Measurements from ENCODE around the gene TIGD3. TPM values are rescaled to one million over a fixed set of nuclear protein-coding genes. Genes with fewer than 3 reads are reported as not detected.

The TIGD3 gene
- total and polyA plus RNA-seq, 5 donors from 2014 or later, result 0.19 to 0.90 (median 0.37) TPM

DNA sequence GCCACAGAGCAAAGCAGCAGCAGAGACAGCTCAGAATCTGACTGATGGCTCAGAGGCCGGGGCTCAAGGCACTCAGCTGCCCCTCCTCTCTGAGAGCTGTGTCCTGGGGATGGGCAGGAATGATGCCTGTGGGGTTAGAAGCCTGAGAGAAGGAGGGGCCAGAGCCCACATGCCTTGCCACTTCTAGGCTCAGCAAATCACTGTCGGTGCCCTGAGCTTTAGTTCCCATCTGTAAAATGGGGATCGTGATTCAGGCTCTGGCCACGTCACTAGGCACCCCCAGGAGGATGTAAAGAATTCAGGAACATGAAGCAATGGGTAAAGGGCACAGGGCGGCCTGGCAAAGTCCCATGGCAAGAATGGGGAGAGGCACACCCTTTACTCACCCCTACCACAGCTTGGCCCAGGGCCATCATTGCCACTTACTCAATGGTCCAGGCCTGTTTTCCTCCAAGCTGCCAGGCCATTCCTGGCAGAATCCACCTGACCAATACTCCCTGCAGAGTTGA is 43.3 kb upstream of the TIGD3 start:
- H3K4me3 ChIP-seq (ENCODE audit: low read depth, low read length), result no peak overlapping the region
- DNase-seq (no peak), ATAC-seq (ENCODE audit: low read depth in 2 of 2) (no peak)
- no peaks in the 10 kb centered on the region for H3K27me3 ChIP-seq (ENCODE audit: control insufficient read depth, insufficient read depth, low read length)
- H3K9me3 ChIP-seq (ENCODE audit: control insufficient read depth in 2 of 2, low read length in 2 of 2), result no peaks in the 10 kb centered on the region
- Mint-ChIP-seq H3K4me1 (peaks cover 0 to 10% (median 7%) of the 10 kb centered on the region in 4 donors), H3K36me3 (no peaks in the 10 kb centered on the region), H3K9me3 (no peaks in the 10 kb centered on the region), H3K4me3 (peak overlapping the region in 1 of 4 donors; percentile 61), H3K27me3 (peaks cover 13% of the 10 kb centered on the region), H3K27ac (peak overlapping the region in 1 of 3 donors; percentile 60)
- no peak overlapping the region for H3K27ac ChIP-seq (ENCODE audit: insufficient read depth, low read length, poor library complexity, severe bottlenecking)
- H3K36me3 ChIP-seq (ENCODE audit: control insufficient read depth, insufficient read depth, low read length), result no peaks in the 10 kb centered on the region
- H3K4me1 ChIP-seq (ENCODE audit: control insufficient read depth, insufficient read depth, low read length, poor library complexity, severe bottlenecking), result peaks cover 18% of the 10 kb centered on the region

GRCh38 chr11:65314501-65315203 is 39.9 kb upstream of the TIGD3 start, which contains the start of gene CDC42EP2:
TSS of gene CDC42EP2 (plus strand) at chr11:65314866. CDS start at chr11:65320899, 6,033 bp downstream.
- peaks cover 0 to 12% (median 5%) of the 10 kb centered on the region in 4 donors for H3K4me1 Mint-ChIP-seq
- Histone ChIP-seq H3K4me3 (ENCODE audit: low read depth, low read length) (peak within 1 kb of the TSS; percentile 7), H3K27ac (ENCODE audit: insufficient read depth, low read length, poor library complexity, severe bottlenecking) (no peak within 1 kb of the TSS), H3K36me3 (ENCODE audit: control insufficient read depth, insufficient read depth, low read length) (no peaks in the 10 kb centered on the region), H3K4me1 (ENCODE audit: control insufficient read depth, insufficient read depth, low read length, poor library complexity, severe bottlenecking) (peaks cover 18% of the 10 kb centered on the region), H3K27me3 (ENCODE audit: control insufficient read depth, insufficient read depth, low read length) (no peaks in the 10 kb centered on the region), H3K9me3 (ENCODE audit: control insufficient read depth in 2 of 2, low read length in 2 of 2) (no peaks in the 10 kb centered on the region)
- H3K4me3 Mint-ChIP-seq, result peak within 1 kb of the TSS; percentile 73 to 92 (median 80)
- peaks cover 10% of the 10 kb centered on the region for H3K27me3 Mint-ChIP-seq
- H3K27ac Mint-ChIP-seq, result peak within 1 kb of the TSS in 2 of 3 donors; percentile 14 to 42
- no peaks in the 10 kb centered on the region for H3K9me3 Mint-ChIP-seq
- peak; percentile 54 to 74 (median 62) for DNase-seq
- peak; percentile 87 to 88 for ATAC-seq (ENCODE audit: low read depth in 2 of 2)
- H3K36me3 Mint-ChIP-seq, result no peaks in the 10 kb centered on the region

DNA sequence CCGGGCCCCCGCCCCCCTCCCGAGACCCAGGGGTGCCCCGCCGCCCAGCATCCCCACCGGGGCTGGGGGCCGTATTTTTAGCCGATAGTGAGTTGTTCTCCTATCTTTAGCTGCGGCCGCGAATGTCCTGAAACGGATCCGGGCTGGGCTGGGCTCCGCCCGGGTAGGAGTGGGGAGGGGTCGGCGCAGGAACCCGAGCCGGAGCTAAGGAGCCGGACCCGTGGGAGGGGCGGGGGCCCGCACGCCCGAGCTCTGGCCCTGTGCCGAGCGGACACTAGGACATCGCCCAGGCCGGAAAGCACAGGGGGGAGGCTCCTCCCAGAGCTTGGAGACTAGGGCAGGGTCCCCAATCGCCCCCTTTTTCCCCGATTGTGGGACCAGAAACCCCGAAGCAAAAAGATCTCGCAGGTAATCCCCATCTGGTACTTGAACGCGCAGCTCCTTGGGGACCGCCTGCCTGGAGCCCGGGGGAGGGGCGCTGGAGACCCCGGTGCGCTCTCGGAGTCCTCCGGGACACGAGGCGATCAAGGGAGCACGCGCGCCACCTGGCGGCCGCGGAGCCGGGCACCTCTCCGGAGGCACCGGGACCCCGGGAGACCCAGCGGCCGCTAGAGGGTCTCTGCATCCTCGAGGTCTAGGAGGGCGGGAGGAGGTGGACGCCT is 39.2 kb upstream of the TIGD3 start:
- no peak overlapping the region for H3K27ac ChIP-seq (ENCODE audit: insufficient read depth, low read length, poor library complexity, severe bottlenecking)
- peak overlapping the region in 1 of 3 donors; percentile 42 for H3K27ac Mint-ChIP-seq

DNA sequence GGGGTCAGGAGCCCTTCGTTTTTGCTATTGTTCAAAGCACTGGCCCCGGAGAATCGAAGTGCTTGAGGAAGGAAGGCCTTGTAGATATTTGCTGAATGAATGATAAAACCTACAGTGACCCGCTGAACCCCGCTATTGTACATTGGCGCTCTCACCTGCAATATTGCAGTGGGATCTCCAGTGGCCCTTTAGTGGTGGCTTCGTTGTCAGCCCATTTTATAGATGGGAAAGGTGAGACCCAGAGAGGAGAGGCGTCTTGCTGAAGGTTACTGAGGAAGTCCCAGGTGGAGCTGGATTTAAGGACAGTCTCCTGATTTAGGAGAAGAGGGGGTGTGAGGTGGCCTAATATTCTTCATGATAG is 38.7 kb upstream of the TIGD3 start:
- H3K36me3 Mint-ChIP-seq, result no peaks in the 10 kb centered on the region
- no peak overlapping the region for H3K27ac ChIP-seq (ENCODE audit: insufficient read depth, low read length, poor library complexity, severe bottlenecking)
- no peak for ATAC-seq (ENCODE audit: low read depth in 2 of 2)
- H3K4me1 Mint-ChIP-seq, result peaks cover 0 to 12% (median 5%) of the 10 kb centered on the region in 4 donors
- no peak for DNase-seq
- H3K27me3 ChIP-seq (ENCODE audit: control insufficient read depth, insufficient read depth, low read length), result no peaks in the 10 kb centered on the region
- H3K4me3 Mint-ChIP-seq, result peak overlapping the region; percentile 67 to 83 (median 78)
- no peaks in the 10 kb centered on the region for H3K36me3 ChIP-seq (ENCODE audit: control insufficient read depth, insufficient read depth, low read length)
- H3K27me3 Mint-ChIP-seq, result peaks cover 9% of the 10 kb centered on the region
- peak overlapping the region in 1 of 3 donors; percentile 42 for H3K27ac Mint-ChIP-seq
- peaks cover 18% of the 10 kb centered on the region for H3K4me1 ChIP-seq (ENCODE audit: control insufficient read depth, insufficient read depth, low read length, poor library complexity, severe bottlenecking)
- H3K9me3 Mint-ChIP-seq, result no peaks in the 10 kb centered on the region
- H3K9me3 ChIP-seq (ENCODE audit: control insufficient read depth in 2 of 2, low read length in 2 of 2), result no peaks in the 10 kb centered on the region
- no peak overlapping the region for H3K4me3 ChIP-seq (ENCODE audit: low read depth, low read length)

More for the DNA sequence above, 39.2 kb upstream of the TIGD3 start:
- H3K9me3 Mint-ChIP-seq, result no peaks in the 10 kb centered on the region
- no peaks in the 10 kb centered on the region for H3K36me3 ChIP-seq (ENCODE audit: control insufficient read depth, insufficient read depth, low read length)
- H3K4me3 Mint-ChIP-seq, result peak overlapping the region; percentile 67 to 91 (median 80)
- peaks cover 9% of the 10 kb centered on the region for H3K27me3 Mint-ChIP-seq
- peaks cover 0 to 12% (median 5%) of the 10 kb centered on the region in 4 donors for H3K4me1 Mint-ChIP-seq
- H3K36me3 Mint-ChIP-seq, result no peaks in the 10 kb centered on the region
- ATAC-seq (ENCODE audit: low read depth in 2 of 2) (peak; percentile 59 to 61), DNase-seq (peak; percentile 61 to 72 (median 71))
- no peaks in the 10 kb centered on the region for H3K27me3 ChIP-seq (ENCODE audit: control insufficient read depth, insufficient read depth, low read length)
- peak overlapping the region; percentile 7 for H3K4me3 ChIP-seq (ENCODE audit: low read depth, low read length)
- no peaks in the 10 kb centered on the region for H3K9me3 ChIP-seq (ENCODE audit: control insufficient read depth in 2 of 2, low read length in 2 of 2)
- peaks cover 18% of the 10 kb centered on the region for H3K4me1 ChIP-seq (ENCODE audit: control insufficient read depth, insufficient read depth, low read length, poor library complexity, severe bottlenecking)

DNA sequence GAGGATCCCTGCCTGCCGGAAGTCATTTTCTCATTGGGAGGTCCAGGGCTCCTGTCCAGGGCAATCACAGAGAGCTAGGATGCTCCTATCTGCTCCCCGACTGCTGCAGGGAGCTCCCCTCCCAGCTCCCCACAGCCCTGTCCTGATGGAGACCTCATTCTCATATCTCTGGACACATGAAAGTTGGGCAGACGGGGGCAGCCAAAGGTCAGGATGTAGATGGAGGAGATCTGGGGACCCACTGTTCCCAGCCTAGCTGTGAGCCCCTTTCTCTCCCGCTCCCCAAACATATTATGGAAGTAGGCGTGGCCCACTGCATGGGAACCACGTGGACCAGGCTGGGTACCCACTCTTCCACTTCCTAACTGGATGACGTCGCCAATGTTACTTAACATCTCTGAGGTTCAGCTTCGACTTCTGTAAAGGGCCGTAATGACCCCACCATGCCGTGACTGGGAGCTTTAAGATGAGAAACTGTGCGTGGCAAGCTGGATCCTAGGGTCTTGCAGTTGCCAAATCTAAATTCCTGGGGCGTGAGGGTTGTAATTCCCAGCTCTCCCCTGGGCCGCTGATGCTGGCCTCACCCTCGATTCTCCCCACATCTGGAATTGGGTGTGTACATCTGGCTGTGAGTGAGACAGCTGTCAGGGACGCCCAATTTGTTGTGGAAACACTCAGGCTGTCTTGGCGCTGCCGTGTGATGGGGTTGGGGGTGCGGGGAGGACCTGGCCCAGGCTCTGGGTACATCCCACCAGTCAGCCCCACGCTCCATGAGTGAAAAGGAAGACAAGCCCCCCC is 38.1 kb upstream of the TIGD3 start:
- H3K9me3 ChIP-seq (ENCODE audit: control insufficient read depth in 2 of 2, low read length in 2 of 2), result no peaks in the 10 kb centered on the region
- H3K4me3 ChIP-seq (ENCODE audit: low read depth, low read length), result no peak overlapping the region
- ATAC-seq (ENCODE audit: low read depth in 2 of 2) (no peak), DNase-seq (no peak)
- H3K27me3 ChIP-seq (ENCODE audit: control insufficient read depth, insufficient read depth, low read length), result no peaks in the 10 kb centered on the region
- Mint-ChIP-seq H3K4me1 (peaks cover 0 to 12% (median 5%) of the 10 kb centered on the region in 4 donors), H3K27me3 (peaks cover 9% of the 10 kb centered on the region), H3K27ac (peak overlapping the region in 1 of 3 donors; percentile 25), H3K36me3 (no peaks in the 10 kb centered on the region), H3K9me3 (no peaks in the 10 kb centered on the region), H3K4me3 (peak overlapping the region; percentile 67 to 83 (median 78))
- H3K4me1 ChIP-seq (ENCODE audit: control insufficient read depth, insufficient read depth, low read length, poor library complexity, severe bottlenecking), result peaks cover 18% of the 10 kb centered on the region
- H3K36me3 ChIP-seq (ENCODE audit: control insufficient read depth, insufficient read depth, low read length), result no peaks in the 10 kb centered on the region
- no peak overlapping the region for H3K27ac ChIP-seq (ENCODE audit: insufficient read depth, low read length, poor library complexity, severe bottlenecking)

GRCh38 chr11:65317025-65317786 is 37.3 kb upstream of the TIGD3 start:
- no peak overlapping the region for H3K27ac Mint-ChIP-seq
- Histone ChIP-seq H3K27me3 (ENCODE audit: control insufficient read depth, insufficient read depth, low read length) (no peaks in the 10 kb centered on the region), H3K4me3 (ENCODE audit: low read depth, low read length) (no peak overlapping the region), H3K4me1 (ENCODE audit: control insufficient read depth, insufficient read depth, low read length, poor library complexity, severe bottlenecking) (peaks cover 18% of the 10 kb centered on the region), H3K27ac (ENCODE audit: insufficient read depth, low read length, poor library complexity, severe bottlenecking) (no peak overlapping the region), H3K36me3 (ENCODE audit: control insufficient read depth, insufficient read depth, low read length) (no peaks in the 10 kb centered on the region), H3K9me3 (ENCODE audit: control insufficient read depth in 2 of 2, low read length in 2 of 2) (no peaks in the 10 kb centered on the region)
- peak overlapping the region in 2 of 4 donors; percentile 55 to 75 for H3K4me3 Mint-ChIP-seq
- H3K27me3 Mint-ChIP-seq, result peaks cover 9% of the 10 kb centered on the region
- no peaks in the 10 kb centered on the region for H3K9me3 Mint-ChIP-seq
- H3K4me1 Mint-ChIP-seq, result peaks cover 0 to 12% (median 5%) of the 10 kb centered on the region in 4 donors
- ATAC-seq (ENCODE audit: low read depth in 2 of 2) (no peak), DNase-seq (no peak)
- no peaks in the 10 kb centered on the region for H3K36me3 Mint-ChIP-seq

Measured in CD4-positive, CD25-positive, alpha-beta regulatory T cell (primary cell).